ENCODE data around the gene PTPRD.
"Not testable (repeated sequence)": the region's sequence is repeated elsewhere in the genome, so short reads cannot be mapped to it uniquely, and the experiment has no call there.

PTPRD gene

GRCh38 chr9:9099646-9100045 lies 1513.2 kb downstream of the PTPRD start:
- DNase-seq = no peak

GRCh38 chr9:9097254-9097653 lies 1515.5 kb downstream of the PTPRD start:
- not testable (repeated sequence) for DNase-seq

GRCh38 chr9:9091387-9091786 lies 1521.4 kb downstream of the PTPRD start:
- no peak for DNase-seq

- no peak for DNase-seq
Observed at GRCh38 chr9:9079473-9079872, 1533.3 kb downstream of the PTPRD start.

GRCh38 chr9:9078301-9078700 lies 1534.5 kb downstream of the PTPRD start:
- DNase-seq = no peak

- no peak for DNase-seq
Observed at GRCh38 chr9:9061627-9062026, 1551.2 kb downstream of the PTPRD start.

GRCh38 chr9:9054354-9054992 lies 1558.3 kb downstream of the PTPRD start:
- DNase-seq = no peak

- DNase-seq = no peak
Observed at GRCh38 chr9:9045572-9045971, 1567.2 kb downstream of the PTPRD start.

- no peak for DNase-seq
Observed at GRCh38 chr9:9045072-9045471, 1567.7 kb downstream of the PTPRD start.

- DNase-seq = not testable (repeated sequence)
Observed at GRCh38 chr9:9043788-9044187, 1569.0 kb downstream of the PTPRD start.

- DNase-seq = no peak
Observed at GRCh38 chr9:9041756-9042155, 1571.0 kb downstream of the PTPRD start.

- no peak for DNase-seq
Observed at GRCh38 chr9:9033022-9033421, 1579.8 kb downstream of the PTPRD start.

GRCh38 chr9:9016597-9016996 lies 1596.2 kb downstream of the PTPRD start:
- DNase-seq = no peak

- DNase-seq = no peak
Observed at GRCh38 chr9:9004810-9005209, 1608.0 kb downstream of the PTPRD start.

- DNase-seq = no peak
Observed at GRCh38 chr9:9002826-9003583, 1609.8 kb downstream of the PTPRD start.

- no peak for DNase-seq
Observed at GRCh38 chr9:8980496-8981013, 1632.2 kb downstream of the PTPRD start.

- no peak for DNase-seq
Observed at GRCh38 chr9:8978334-8978733, 1634.5 kb downstream of the PTPRD start.

- DNase-seq = not testable (repeated sequence)
Observed at GRCh38 chr9:8968350-8968749, 1644.5 kb downstream of the PTPRD start.

- no peak for DNase-seq
Observed at GRCh38 chr9:8963885-8964284, 1648.9 kb downstream of the PTPRD start.

GRCh38 chr9:8962084-8962483 lies 1650.7 kb downstream of the PTPRD start:
- DNase-seq = no peak

- DNase-seq = no peak
Observed at GRCh38 chr9:8961186-8961851, 1651.5 kb downstream of the PTPRD start.

GRCh38 chr9:8960254-8960653 lies 1652.5 kb downstream of the PTPRD start:
- no peak for DNase-seq

- DNase-seq = no peak
Observed at GRCh38 chr9:8958358-8958757, 1654.4 kb downstream of the PTPRD start.

- no peak for DNase-seq
Observed at GRCh38 chr9:8955315-8955714, 1657.5 kb downstream of the PTPRD start.

Measured in CD4-positive, alpha-beta T cell treated with Interferon alpha-2 for 1 hour (primary cell).